CD4-positive, alpha-beta T cell (primary cell): ENCODE results near the gene PLCB3. TPM values are rescaled to one million over a fixed set of nuclear protein-coding genes. Genes with fewer than 3 reads are reported as not detected.

Source experiments
- ATAC-seq: fragments of 200-7000 bp; cut with Tn5 transposase; one replicate; pipeline ENCODE4 v1.10.0; 2022; ENCODE audit warnings: mild to moderate bottlenecking; ENCODE audit not compliant: poor library complexity
- CTCF ChIA-PET: fragments of 350-600 bp; sonication (Branson Sonifier 250); formaldehyde crosslinking; loops from one replicate; lab custom pipeline; 2021; ENCODE audit warnings: antibody characterized with exemption, inconsistent platforms; lab: Charles Lee
- POLR2A ChIA-PET: fragments of 350-600 bp; sonication (Branson Sonifier 250); formaldehyde crosslinking; loops from one replicate; lab custom pipeline; 2021; ENCODE audit warnings: antibody characterized with exemption, inconsistent platforms; lab: Charles Lee
- DNase-seq, 14 experiments: peaks; one replicate each; pipeline ENCODE4 v3.0.0-alpha.2; 2013 to 2020; ENCODE audit warnings: mixed read lengths in 2 of 14
- H3K27ac ChIP-seq, 2 donors: one replicate each; pipeline versions ENCODE4 v1.5.1 to v1.7.0; 2013; ENCODE audit warnings: low read length in 2 of 2, low read depth in 1 of 2, mild to moderate bottlenecking in 1 of 2
- H3K27me3 ChIP-seq, 2 experiments: 1 replicate in 1 of 2; 2 replicates in 1 of 2; pipeline versions ENCODE4 v1.6.1 to v1.7.0; 2013; ENCODE audit warnings: low read length in 2 of 2, control low read depth in 1 of 2, mild to moderate bottlenecking in 1 of 2, moderate library complexity in 1 of 2; ENCODE audit not compliant: insufficient read depth in 2 of 2, control insufficient read depth in 1 of 2
- H3K36me3 ChIP-seq: one replicate; pipeline ENCODE4 v1.6.1; 2013; ENCODE audit warnings: low read length, control low read depth; ENCODE audit not compliant: insufficient read depth
- H3K4me1 ChIP-seq: one replicate; pipeline ENCODE4 v1.6.1; 2013; ENCODE audit warnings: low read length, control low read depth; ENCODE audit not compliant: insufficient read depth
- H3K4me3 ChIP-seq: one replicate; pipeline ENCODE4 v1.5.1; 2013; ENCODE audit warnings: mild to moderate bottlenecking, low read length, moderate library complexity
- H3K9me3 ChIP-seq, 2 experiments: 1 replicate in 1 of 2; 2 replicates in 1 of 2; pipeline versions ENCODE4 v1.6.1 to v1.7.0; 2013; ENCODE audit warnings: low read length in 2 of 2, mild to moderate bottlenecking in 2 of 2, control low read depth in 1 of 2, moderate library complexity in 1 of 2; ENCODE audit not compliant: control insufficient read depth in 1 of 2, insufficient read depth in 1 of 2
- H3K27ac Mint-ChIP-seq: one replicate; pipeline ENCODE4 v1.8.0; 2020; ENCODE audit warnings: mixed read lengths
- H3K27me3 Mint-ChIP-seq: one replicate; pipeline ENCODE4 v1.8.0; 2021; ENCODE audit warnings: mixed read lengths
- H3K36me3 Mint-ChIP-seq: one replicate; pipeline ENCODE4 v1.8.0; 2021; ENCODE audit warnings: low read depth, mixed read lengths
- H3K4me1 Mint-ChIP-seq: one replicate; pipeline ENCODE4 v1.8.0; 2021; ENCODE audit warnings: low read depth, mixed read lengths
- H3K4me3 Mint-ChIP-seq: one replicate; pipeline ENCODE4 v1.8.0; 2020; ENCODE audit warnings: mild to moderate bottlenecking, mixed read lengths
- H3K9me3 Mint-ChIP-seq: one replicate; pipeline ENCODE4 v1.8.0; 2020; ENCODE audit warnings: mixed read lengths
- CTCF ChIP-seq: fragments of 200-600 bp; IDR thresholded peaks from one replicate; pipeline ENCODE4 v1.8.0; 2022; ENCODE audit warnings: antibody characterized with exemption, mild to moderate bottlenecking
- intact Hi-C, 2 experiments: fragments of 100-400 bp; cut with DNase I in 1 of 2; cut with micrococcal nuclease in 1 of 2; formaldehyde crosslinking; loops; one replicate each; pipeline versions ENCODE4 v1.15.1 to v1.9.0; 2023 to 2025; cut with DNase I, micrococcal nuclease
- total RNA-seq, 174 experiments: library from RNA in 2 of 174; stranded (reverse) in 2 of 174; gene quantifications; one replicate each; pipeline ENCODE4 v1.2.3 and lab custom pipeline; 2021 to 2026

PLCB3 gene
- total RNA-seq, 2 experiments from 2014 or later: 2.5 to 2.7 TPM

- H3K36me3 ChIP-seq: peaks cover 60% of the 10 kb centered on the region
Observed at GRCh38 chr11:64211181-64211872, 40.0 kb upstream of the PLCB3 start.

GRCh38 chr11:64216879-64217278, 34.5 kb upstream of the PLCB3 start:
- no peaks in the 10 kb centered on the region for H3K9me3 ChIP-seq
- POLR2A ChIA-PET: interaction anchor here (1.1 to 3.5 kb wide), 5 partner anchors 9 to 31 kb away, joined by 3 to 15 read pairs (median 3); partner anchors contain the start of genes FERMT3, NUDT22, PPP1R14B and STIP1
- H3K4me3 ChIP-seq: no peak overlapping the region
- H3K27me3 Mint-ChIP-seq: no peaks in the 10 kb centered on the region
- H3K4me3 Mint-ChIP-seq: no peak overlapping the region
- CTCF ChIA-PET: interaction anchor here (1.1 to 1.3 kb wide), 3 partner anchors 12 to 34 kb away, joined by 3 to 4 read pairs (median 3); no protein-coding TSS in a partner anchor
- DNase-seq: no peak
- no peak for TF ChIP-seq CTCF
- H3K4me1 Mint-ChIP-seq: peaks cover 8% of the 10 kb centered on the region
- intact Hi-C loops: no loop called here
- H3K36me3 Mint-ChIP-seq: peaks cover 61% of the 10 kb centered on the region
- peaks cover 70% of the 10 kb centered on the region for H3K36me3 ChIP-seq
- H3K4me1 ChIP-seq: peaks cover 2% of the 10 kb centered on the region
- H3K27ac Mint-ChIP-seq: no peak overlapping the region
- no peaks in the 10 kb centered on the region for H3K9me3 Mint-ChIP-seq
- no peaks in the 10 kb centered on the region for H3K27me3 ChIP-seq
- H3K27ac ChIP-seq: no peak overlapping the region
- ATAC-seq: no peak

More at GRCh38 chr11:64211181-64211872, 40.0 kb upstream of the PLCB3 start:
- ChIA-PET CTCF (interaction anchor here (1.0 kb wide), 1 partner anchor 89 kb away, joined by 3 read pairs; no protein-coding TSS in a partner anchor), POLR2A (interaction anchor here (1.3 to 1.6 kb wide), 2 partner anchors 12 to 30 kb away, joined by 5 read pairs; partner anchors contain the start of gene FKBP2)
- Mint-ChIP-seq H3K27ac (no peak overlapping the region), H3K27me3 (no peaks in the 10 kb centered on the region), H3K4me3 (no peak overlapping the region), H3K9me3 (no peaks in the 10 kb centered on the region), H3K4me1 (peaks cover 28% of the 10 kb centered on the region), H3K36me3 (peaks cover 81% of the 10 kb centered on the region)
- ATAC-seq (no peak), DNase-seq (no peak)
- no peak for TF ChIP-seq CTCF
- H3K9me3 ChIP-seq: no peaks in the 10 kb centered on the region
- no peak overlapping the region for H3K4me3 ChIP-seq
- H3K27me3 ChIP-seq: no peaks in the 10 kb centered on the region
- no peak overlapping the region for H3K27ac ChIP-seq
- peaks cover 37% of the 10 kb centered on the region for H3K4me1 ChIP-seq
- intact Hi-C loops: no loop called here

GRCh38 chr11:64218628-64219353, 32.5 kb upstream of the PLCB3 start:
- no peak for TF ChIP-seq CTCF
- Mint-ChIP-seq H3K27ac (peak overlapping the region; percentile 44), H3K27me3 (no peaks in the 10 kb centered on the region), H3K9me3 (no peaks in the 10 kb centered on the region), H3K36me3 (peaks cover 46% of the 10 kb centered on the region), H3K4me1 (peaks cover 8% of the 10 kb centered on the region), H3K4me3 (no peak overlapping the region)
- H3K27ac ChIP-seq: no peak overlapping the region
- H3K4me3 ChIP-seq: no peak overlapping the region
- H3K36me3 ChIP-seq: peaks cover 74% of the 10 kb centered on the region
- H3K9me3 ChIP-seq: no peaks in the 10 kb centered on the region
- DNase-seq (no peak), ATAC-seq (no peak)
- intact Hi-C loops: no loop called here
- H3K27me3 ChIP-seq: no peaks in the 10 kb centered on the region
- peaks cover 2% of the 10 kb centered on the region for H3K4me1 ChIP-seq
- CTCF ChIA-PET: interaction anchor here (0.8 kb wide), 1 partner anchor 15 kb away, joined by 3 read pairs; no protein-coding TSS in a partner anchor
- POLR2A ChIA-PET: interaction anchor here (1.1 kb wide), 1 partner anchor 14 kb away, joined by 3 read pairs; no protein-coding TSS in a partner anchor
